Jurkat, Clone E6-1 (cell line): ENCODE measurements around the gene MTA3.

Experiments used
- DNase-seq: peaks from one replicate; pipeline ENCODE4 v3.0.0-alpha.2; 2011; ENCODE audit warnings: low read depth, low spot score
- H3K4me3 ChIP-seq: 2 replicates; pipeline ENCODE4 v1.5.1; 2011; ENCODE audit warnings: mild to moderate bottlenecking, low read length, control low read depth, moderate library complexity

MTA3 gene

DNA sequence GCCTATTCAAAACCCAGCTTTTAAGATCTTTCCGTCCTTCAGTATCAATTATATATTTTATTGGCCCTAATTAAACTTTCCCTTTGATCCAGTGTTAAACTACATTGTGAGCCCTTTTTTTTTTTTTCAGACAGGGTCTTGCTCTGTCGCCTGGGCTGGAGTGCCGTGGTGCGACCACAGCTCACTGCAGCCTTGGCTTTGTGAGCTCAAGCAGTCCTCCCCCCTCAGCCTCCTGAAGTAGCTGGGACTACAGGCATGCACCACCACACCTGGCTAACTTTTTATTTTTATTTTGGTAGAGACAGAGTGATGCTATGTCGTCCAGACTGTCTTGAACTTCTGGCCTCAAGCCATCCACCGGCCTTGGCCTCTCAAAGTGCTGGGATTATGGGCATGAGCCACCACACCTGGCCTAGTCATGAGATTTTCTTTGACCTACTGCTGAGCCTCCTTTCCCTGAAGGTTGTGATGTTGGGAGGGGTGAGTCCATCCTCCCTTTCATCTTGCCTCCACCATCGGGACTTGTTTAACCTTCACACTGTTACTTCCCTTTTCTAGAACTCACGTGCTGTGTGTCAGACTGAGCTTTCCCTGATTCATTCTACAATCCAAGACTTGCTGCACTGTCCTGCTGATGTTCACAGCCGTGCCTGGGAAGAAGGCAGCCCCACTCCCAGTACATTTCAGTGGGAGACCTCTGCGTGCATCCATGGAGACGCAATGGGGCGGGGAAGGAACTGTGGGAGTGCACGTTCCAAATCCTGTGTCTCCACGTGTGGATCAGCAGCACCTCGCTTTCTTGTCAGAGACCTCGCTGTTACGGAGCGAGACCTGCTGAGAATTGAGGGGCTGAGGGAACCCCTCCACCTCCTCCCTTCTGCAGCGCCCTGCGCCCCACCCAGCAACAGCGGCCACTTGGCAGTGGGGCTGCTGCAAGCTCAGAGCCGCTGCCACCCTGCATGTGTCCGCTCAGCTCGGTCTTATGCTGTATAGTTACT lies 184.7 kb downstream of the MTA3 start:
- no peak overlapping the region for H3K4me3 ChIP-seq
- DNase-seq = no peak

DNA sequence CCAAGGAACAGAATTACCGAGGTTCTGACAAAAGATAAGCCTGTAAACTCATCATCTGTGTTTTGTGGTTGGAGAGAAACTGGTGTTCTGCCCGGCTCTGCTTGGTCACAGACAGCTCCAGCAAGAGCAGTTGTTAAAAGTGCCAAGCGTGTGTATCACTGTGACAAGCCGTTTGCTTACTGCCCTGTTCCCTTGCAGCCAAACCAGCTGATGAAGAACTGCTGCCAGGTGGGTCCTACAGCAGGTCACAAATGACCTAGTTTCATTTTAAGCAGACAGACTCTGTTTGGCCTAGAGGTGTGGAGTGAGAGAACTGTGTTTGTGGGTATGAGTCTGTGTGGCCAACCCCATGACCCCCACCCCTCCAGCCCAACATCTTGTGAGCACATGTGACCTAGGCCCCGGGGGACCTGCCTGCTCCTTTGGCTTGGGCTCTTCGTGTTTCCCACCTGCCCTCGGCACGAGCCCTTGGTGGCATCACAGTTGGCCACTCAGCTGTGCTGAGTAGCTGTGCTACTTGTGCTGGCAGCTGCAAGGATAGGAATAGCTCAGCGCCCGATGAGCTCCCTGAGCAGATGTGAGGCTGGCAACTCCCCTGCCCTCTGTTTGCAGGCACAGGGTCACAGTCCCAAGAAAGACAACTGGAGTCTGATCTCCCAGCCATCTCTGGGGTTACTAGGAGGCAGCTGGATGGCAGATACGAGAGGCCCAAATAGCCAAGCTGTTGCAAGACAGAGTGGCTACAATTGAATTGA lies 185.8 kb downstream of the MTA3 start:
- no peak overlapping the region for H3K4me3 ChIP-seq
- no peak for DNase-seq

DNA sequence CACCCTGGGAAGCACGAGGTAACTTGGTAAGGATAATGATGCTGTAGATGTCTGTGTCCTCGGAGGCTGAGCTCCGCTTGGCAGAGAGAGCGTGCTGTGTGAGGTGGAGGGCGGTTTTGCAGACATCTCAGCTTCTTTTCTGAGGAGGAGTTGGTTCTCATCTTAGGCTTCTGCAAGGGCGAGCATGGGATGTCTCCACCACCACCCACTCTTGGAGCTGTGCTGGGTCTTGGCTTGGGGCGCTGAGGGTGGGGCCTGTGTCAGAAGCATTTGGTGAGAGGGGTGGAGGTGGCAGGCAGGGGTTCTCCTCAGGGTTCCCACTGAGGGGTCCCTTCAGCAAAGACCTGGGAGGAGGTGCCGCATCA lies 186.3 kb downstream of the MTA3 start:
- no peak for DNase-seq
- no peak overlapping the region for H3K4me3 ChIP-seq

DNA sequence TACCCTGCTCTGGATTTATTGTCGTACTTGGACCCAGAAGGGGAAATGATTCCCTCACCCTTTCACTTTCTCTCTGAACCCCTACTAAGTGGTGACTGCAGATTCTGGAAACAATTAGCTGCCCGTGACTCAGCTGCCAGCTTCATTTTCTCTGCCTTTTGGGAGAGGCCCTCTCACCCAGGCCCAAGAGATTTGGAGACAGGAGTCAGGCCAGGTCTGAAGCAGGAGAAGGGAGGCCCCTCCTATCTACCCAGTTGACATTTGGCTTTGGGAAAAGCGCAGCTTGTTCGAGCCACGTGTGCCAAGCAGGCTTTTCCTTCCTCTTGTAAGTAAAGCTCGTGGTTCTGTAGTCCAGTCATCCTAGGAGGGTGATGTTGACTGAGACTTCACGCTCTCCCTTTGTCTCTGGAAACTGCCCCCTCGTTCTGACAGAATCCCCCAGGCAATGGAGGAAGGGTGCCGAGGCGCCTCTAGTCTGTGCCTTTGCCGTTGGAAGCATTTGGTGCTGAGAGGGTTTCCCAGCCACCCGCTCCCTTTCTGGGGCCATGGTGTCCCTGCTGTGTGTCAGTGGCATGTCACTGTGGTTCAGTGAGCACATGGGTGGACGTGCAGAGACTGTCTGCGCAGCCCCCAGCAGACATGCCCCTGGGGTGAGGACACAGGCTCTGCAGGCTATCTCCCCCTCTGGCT lies 186.9 kb downstream of the MTA3 start:
- H3K4me3 ChIP-seq = no peak overlapping the region
- no peak for DNase-seq

DNA sequence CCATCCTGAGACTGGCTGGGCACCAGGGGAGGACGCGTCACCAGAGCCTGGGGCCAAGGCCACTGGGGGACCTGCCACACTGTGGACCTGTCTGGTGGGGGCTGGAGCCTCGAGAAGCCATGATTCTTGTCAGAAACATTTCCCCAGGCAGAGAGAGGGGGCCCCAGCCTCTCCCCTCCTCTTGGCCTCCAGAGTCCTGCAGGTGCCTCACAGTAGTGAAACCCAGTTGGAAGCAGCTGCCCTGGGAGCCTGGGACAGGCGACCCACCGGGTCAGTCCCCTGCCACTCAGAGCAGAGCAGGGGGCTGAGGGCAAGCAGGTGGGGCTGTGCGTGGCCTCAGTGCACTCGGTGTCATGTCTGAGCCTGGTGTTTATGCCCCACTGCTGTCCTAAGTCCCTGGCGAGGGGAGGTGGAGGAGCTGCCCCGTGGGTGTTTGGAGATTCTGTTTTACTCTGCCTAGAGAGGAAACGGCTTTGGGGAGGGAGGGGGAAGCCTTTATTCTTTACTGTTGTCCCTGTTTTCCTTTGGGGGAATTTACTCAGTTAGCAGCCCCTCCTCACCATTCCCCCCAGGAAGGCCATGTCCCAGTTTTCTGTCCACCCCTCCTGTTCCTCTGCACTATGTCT lies 187.8 kb downstream of the MTA3 start:
- no peak overlapping the region for H3K4me3 ChIP-seq
- DNase-seq = no peak

DNA sequence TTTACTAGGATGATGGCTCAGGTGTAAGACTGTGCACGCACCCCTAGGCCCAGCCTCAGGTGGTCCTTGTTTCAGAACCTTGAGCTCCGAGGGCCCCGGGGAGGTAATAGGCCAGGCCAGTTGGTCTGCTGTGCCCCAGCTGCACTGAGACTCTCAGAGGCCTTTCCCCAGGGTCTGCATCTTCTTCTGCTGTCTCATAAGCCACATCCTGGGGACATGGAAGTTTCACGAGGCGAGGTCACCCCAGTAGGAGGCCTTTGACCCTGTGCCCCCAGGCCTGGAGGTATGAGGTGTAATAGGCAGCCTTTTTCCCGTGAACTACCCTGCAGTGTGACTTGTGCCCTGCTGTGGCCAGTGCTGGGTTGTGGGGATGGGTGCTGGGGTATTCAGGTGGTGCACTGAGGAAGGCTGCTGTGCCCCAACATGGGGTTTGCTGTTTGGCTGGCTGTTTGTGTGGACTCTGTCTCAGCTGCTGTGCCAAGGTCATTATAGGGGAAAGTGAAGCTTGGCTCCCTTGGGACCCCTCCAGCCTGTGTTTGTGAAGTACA lies 188.6 kb downstream of the MTA3 start:
- H3K4me3 ChIP-seq = no peak overlapping the region
- no peak for DNase-seq

DNA sequence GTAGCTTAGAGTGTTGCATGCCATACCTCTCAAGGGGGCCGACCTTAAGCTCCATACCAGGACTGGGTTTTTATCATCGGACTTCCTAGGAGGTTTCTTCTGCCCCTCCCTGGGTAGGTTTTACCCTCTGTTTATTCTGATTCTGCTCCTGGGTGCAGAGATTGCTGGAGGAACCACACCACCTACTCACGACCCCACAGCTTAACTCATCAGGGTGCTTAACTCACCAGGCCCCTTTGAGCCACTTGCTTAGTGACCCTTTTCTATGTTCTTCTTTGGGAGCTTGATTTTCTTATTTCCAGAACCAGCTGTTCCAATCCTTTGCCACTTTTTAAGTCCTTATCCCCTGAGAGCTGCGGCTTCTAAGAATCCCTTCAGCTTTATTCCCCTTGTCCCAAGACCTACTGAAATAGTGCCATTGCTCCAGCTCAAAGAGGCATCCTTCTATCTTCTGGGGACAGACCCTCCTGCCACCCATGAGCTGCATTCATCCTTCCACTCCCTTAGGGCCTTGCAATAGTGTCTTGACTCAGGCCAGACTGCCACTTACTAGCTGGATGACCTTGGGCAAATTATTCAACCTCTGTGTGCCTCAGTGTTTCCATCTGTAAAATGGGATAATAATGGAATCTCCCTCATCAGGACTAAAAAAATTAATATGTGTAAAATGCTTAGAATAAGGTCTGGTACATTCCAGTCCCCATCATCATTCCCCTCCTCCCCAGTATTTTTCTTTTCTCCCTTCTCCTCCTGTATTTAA lies 189.7 kb downstream of the MTA3 start:
- no peak overlapping the region for H3K4me3 ChIP-seq
- DNase-seq = no peak

DNA sequence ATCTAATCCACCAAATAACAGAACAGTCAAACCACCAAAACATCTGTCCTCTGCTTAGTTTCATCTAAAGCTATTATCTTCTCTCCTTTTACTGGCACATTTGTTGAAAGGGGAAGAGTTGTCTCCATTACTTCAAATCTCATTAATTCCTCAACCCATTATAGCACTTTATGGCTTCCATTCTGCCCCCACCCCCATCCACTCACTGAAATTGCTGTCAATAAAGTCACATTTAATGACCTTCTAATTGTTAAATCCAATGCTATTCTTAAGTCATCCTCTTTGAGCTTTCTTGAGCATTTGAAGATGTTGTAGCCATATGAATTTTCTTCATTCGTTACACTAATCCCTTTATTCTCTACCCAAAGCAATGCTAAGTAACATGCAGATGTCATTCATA lies 190.3 kb downstream of the MTA3 start:
- H3K4me3 ChIP-seq = no peak overlapping the region
- no peak for DNase-seq

DNA sequence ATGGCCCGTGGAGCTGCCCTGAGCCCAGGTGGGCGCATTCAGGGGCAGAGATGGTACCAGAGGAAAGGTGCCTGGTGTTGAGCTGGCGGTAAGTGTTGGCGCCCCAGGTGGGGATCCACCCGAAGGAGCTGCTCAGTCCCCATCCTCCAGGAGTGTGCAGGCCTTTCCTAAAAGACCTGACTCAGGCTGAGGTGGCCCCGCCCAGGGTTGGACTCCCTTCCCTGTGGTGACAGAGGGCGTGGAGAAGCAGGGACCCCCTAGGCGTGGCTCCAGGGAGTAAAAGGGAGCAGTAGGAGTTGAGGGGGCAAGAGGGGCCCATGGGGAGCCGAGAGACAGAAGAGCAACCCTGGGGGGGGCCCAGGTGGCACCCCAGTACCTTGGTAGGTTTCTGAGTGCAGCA lies 193.1 kb downstream of the MTA3 start:
- no peak for DNase-seq
- no peak overlapping the region for H3K4me3 ChIP-seq

DNA sequence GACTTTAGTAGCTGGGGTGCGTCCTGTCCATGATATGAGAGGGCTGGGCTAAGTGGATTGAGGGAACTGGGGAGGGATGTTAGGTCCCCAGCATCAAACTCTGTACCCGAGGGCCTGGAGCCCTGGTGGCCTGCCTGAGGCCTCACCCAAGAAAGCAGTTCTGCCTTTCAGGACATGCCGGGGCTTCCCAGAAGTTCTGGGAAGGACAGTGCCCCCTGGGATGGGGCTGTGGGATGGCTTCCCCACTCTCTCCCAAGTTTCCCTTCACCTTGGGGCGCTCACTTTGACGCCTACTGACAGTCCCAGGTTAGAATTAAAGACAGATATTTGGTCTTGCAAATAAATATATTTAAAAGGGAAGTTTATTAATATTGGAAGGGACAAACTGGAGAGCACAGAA lies 193.7 kb downstream of the MTA3 start:
- no peak overlapping the region for H3K4me3 ChIP-seq
- DNase-seq = no peak

DNA sequence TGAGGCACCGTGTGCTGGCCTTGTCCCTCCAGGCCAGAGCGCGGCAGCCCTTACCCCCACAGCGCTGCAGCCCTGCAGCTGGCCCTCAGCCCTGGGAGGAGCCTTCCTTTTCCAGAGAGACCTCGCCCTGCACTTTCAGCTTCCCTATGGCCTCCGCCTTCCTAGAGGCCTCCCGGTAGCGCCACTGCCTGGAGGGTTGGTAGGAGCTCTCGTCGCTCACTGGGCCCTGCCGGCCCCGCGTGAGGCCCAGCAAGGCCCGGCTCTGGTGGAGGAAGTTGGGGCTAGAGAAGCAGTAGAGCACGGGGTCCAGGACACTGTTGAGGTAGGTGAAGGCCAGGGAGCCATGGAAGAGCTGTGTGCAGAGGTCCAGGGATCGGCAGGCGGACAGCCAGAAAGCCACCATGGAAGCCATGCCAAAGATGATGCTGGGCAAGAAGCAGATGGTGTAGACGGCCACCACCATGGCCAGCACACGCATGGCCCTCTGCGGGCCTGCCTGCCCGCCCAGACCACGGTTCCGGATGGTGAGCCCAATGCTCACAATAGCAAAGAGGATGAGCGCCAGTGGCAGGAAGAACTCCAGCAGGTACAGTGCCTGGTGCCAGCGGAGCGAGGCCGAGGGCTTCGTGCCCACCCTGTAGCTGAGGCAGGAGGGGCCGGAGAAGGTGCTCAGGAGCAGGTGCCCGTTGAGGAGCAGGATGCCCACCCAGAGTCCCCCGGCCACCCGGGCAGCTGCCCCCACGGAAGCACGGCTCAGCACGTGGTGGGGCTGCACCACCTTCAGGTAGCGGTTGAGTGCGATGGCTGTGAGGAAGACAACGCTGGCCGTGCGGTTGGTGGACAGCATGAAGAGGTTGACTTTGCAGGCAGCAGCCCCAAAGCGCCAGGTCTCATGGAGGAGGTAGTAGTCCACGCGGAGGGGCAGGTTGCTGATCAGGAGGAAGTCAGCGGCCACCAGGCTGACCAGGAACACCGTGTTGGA lies 194.7 kb downstream of the MTA3 start:
- DNase-seq = no peak
- H3K4me3 ChIP-seq = no peak overlapping the region

DNA sequence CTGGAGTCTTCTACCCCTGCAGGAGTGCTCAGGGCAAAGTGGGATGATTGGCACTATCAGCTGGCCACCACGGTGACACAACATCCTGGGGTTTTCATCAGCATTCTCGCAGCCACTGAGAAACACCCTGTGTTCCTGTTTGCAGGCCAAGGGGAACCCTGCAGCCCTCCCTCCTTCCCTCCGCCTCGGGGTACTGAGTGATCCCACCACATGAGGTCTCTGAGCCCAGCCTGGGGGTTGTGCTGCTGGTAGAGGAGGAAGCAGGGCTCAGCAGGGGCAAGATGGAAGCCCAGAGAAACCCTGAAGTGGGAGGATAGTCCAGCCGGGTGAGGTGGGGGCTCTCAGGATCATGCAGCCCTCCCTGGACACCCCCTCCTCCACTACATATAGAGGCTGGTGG lies 195.7 kb downstream of the MTA3 start, which contains the start of gene OXER1:
OXER1 (minus strand) TSS at position 40 of the 400 bp plus-strand sequence. CDS start 73 bp downstream, outside the sequence.
- no peak within 1 kb of the TSS for H3K4me3 ChIP-seq
- no peak for DNase-seq

DNA sequence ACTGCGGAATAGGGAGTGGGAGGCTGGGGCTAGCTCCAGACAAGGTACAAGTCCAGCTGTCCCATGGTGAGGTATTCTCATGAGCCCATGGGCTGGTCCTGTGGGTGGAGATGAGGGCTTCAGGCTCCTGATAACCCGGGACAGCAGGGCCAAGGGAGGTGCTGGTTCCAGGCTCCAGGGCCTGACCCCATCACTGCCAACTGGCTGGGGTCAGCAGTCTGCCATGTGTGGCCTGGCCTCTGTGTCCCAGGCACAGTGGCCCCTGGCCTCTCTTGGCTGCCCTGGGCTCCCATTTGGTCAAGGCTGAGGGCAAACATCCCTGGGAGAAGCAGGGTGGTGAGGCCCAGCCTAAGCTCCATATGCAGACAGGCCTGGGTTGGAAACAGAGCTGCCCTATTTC lies 196.5 kb downstream of the MTA3 start:
- H3K4me3 ChIP-seq = no peak overlapping the region
- DNase-seq = no peak

DNA sequence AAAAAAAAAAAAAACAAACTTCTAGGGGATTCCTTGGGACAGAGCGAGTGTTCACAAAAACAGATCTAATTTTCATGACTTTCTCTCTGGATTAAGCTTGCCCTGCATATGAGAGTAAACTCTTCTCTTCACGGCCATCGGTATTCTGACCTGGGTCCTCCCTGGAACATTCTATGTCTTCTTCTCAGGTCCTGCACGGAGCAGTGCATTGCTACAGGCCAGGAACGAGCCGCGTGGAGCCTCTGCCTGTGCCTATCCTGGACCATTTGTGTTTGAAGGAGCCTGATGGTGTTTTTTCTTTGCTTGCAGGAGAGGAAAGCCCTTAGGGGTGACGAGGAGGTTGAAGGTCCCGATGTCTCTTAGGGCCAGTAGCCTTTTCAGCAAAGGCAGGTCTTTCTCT lies 197.3 kb downstream of the MTA3 start:
- no peak overlapping the region for H3K4me3 ChIP-seq
- no peak for DNase-seq

DNA sequence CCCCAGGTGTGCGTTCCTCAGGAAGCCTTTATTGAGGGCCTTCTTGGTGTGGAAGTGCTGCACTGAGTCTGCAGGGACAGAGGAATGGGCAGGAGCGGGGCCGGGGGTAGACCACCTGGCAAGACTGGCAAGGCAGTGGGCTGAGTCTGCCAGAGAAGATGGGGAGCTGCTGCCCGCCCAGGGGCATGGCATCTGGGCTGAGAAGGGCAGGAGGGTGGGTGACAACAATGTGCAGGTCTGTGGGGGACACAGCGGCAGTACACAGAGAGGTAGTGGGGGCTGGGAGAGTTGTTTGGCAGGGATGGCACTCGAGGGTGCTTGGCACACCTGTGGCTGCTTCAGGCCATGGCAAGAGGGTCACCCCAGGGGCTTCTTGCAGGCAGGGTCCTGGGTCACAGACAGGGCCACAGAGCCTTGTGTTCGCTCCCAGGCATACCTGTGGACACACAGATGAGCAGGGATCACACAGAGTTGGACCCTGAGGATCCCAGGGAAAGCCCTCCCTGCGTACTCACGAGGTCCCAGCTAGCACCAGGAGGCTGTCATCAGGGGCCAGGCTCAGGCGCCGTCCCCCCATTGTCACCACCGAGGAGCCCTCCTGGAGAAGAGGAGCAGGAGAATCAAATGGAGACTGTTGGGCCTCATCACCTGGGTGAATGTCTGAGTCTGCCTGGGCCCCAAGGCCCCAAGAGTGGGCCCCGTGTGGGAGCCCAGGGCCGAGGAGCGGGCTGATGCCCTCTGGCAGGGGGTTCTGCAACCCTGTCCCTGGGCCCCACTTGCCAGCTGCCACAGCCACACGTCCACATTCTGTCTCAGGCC lies 198.9 kb downstream of the MTA3 start:
- no peak overlapping the region for H3K4me3 ChIP-seq
- DNase-seq = no peak

DNA sequence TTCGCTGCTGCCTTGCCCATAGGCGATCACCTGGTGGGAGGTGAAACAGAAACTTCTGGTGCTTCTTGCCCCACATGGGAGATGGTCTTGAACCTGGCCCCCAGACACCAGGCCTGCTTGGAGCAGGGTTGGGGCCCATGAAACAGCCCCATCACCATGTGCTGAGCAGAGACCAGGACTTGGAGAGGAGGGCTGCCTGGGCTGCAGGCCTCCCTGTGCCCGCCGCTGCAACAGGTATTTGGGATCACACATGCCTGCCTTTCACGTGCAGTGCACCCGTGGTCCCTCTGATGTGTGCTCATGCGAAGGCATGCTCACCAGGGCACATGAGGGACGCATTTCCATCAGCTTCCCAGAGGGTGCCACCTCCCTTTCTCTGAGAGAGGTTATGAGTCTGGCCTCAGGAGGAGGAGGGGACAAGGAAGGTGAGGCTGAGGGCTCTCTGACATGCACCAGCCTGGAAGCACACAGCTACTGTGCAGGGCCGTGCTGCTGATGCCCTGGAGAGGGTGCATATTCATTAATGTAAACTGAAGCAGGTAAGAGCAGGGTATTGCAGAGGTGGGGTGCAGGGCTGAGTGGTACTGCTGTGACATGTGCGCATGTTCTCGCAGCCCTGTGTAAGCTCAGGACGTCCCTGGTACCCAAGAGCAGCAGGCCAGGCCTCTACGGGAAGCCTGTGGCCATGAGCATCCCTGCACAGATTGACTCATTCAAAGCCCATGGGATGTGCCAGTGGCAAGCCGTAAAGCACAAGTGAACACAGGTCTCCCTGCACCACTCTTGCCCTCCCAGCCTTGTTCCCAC lies 199.7 kb downstream of the MTA3 start:
- H3K4me3 ChIP-seq = no peak overlapping the region
- no peak for DNase-seq
